Astrocyte (in vitro differentiated cells and primary cell): ENCODE results near the gene PPP1R7.

ENCODE experiments used
- CTCF ChIP-seq: IDR thresholded peaks from 2 replicates; pipeline ENCODE4 v1.5.1; 2011; ENCODE audit warnings: low read depth, mild to moderate bottlenecking, inconsistent platforms, low read length, moderate library complexity; ENCODE audit not compliant: insufficient read depth
- EZH2 ChIP-seq: IDR thresholded peaks from 2 replicates; pipeline ENCODE4 v1.6.1; 2012; ENCODE audit warnings: mild to moderate bottlenecking, low read length, inconsistent platforms; ENCODE audit not compliant: insufficient read depth

GRCh38 chr2:241183221-241183620 lies 33.0 kb downstream of the PPP1R7 start:
- TF ChIP-seq CTCF: no peak
- TF ChIP-seq EZH2: no peak
